ENCODE data around the gene PEAK3.

PEAK3 gene, protein sequence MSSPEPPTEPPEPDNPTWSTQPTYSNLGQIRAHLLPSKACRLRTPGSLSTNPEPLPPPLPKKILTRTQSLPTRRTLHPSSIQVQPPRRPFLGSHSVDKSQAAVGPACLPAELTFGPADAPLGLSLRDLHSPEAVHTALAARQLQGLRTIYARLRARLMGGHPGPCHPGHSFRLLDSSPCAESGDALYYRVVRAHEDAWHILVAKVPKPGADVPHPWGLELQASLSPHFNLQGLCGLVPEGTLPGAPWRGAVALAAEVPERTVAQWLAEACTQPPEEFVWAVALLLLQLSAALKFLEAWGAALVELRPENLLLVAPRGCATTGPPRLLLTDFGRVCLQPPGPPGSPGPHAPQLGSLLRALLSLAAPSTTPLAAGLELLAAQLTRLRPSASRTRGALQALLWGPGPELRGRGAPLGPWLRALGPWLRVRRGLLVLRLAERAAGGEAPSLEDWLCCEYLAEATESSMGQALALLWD

DNA sequence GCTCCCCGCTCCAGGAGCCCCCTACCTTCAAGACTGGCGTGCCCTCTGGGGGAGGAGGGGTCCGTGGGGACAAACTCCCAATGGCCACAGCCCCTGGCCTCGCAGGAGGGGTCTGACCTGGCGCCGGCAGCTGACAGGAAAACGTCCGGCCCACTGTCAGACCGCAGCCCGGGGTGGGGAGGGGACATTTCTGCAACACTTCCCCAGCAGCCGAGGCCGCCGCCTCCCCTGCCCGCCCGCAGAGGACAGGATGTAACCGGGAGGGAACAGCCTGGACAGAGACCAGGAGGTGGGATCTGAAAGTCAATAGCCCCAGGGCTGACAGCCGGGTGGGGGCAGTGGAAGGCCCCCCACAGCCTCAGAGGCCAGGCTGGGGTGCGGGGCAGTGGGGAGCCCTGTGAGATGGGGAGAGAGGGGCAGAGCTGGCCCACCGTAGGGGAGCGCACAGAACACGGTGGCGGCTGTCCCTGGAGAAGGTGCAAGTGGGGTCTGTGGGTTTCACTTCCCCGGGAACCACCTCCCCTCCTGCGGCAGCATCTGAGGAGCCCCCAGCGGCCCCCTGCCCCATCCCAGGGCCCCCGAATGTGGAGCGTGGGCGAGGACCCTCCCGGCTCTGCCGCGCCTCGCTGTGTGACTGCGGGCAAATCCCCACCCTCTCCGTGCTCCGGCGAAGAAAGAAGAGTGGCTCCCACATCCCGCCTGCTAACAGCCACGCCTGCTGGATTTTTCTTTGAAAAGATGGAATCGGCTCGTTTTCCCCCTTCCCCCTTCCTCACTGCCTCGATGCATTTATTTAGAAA lies at the start of gene PEAK3:
TSS of gene PEAK3 (minus strand) at position 114 of the 800 bp plus-strand sequence. CDS start 1,244 bp downstream, outside the sequence.
- peak; percentile 62 for DNase-seq

DNA sequence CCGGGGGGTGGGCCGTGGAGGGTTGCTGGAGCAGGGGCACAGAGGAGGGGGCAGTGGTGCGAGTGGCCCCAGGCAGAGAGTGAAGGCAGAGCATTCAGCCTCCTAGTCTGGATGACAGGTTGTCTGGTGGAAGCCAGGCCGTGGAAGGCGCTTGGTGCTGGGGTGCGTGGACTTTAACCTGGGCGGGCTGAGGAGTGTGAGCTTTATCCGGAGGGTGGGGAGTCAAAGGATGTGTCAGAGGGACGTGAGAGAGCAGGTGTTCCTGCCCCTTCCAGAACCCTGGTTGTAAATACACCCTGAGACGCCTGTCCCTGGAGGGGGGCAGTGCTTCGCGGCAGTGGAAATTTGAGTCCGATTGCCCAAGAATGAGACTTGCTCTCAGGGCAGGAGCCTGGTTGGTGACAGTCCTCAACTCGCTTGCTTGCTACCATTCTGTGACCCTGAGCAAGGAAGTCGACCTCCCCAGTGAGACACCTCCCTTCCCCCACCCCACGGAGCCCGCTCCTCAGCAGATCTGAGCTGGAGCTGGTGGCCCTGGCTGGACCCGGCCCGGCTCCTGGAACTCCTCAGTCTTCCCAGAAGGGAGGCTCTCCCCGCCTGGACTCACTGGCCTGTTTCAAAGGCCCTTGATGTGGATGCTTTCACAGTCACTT lies 48.8 kb upstream of the PEAK3 start:
- DNase-seq = no peak

DNA sequence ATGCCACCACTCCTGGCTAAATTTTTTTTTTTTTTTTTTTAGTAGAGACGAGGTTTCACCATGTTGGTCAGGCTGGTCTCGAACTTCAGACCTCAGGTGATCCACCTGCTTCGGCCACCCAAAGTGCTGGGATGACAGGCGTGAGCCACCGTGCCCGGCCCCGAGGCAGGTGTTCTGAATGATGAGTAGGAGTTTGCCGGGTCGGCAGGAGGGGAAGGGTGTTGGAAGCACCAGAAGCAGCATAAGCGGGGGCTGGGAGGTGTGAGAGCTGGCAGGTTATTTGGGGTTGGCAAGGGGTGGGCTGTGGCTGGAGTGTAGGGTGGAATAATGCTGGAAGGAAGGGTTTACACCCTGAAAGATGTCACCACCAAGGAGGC lies 48.3 kb upstream of the PEAK3 start:
- no peak for DNase-seq

DNA sequence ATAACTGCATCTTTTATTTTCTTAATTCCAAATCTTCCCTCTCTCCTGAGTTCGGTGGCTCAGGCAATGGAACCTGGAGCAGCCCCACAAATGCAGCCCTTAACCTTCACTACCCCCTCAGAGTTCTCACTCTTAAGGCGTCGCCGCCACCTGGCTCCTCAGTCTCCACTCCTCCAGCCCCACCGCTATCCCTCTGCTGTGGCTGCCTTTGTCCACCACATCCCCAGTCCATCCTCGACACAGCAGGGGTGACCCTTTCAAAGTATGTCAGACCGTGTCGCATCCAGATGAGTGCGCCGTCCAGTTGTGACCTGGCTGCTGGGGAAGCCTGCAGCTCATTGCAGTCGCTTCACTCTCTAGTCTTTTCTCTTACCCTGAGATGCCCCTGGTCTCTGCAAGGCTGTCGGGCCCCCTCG lies 47.5 kb upstream of the PEAK3 start:
- no peak for DNase-seq

- DNase-seq = no peak
Measured at GRCh38 chr19:2329149-2329478, 47.1 kb upstream of the PEAK3 start.

DNA sequence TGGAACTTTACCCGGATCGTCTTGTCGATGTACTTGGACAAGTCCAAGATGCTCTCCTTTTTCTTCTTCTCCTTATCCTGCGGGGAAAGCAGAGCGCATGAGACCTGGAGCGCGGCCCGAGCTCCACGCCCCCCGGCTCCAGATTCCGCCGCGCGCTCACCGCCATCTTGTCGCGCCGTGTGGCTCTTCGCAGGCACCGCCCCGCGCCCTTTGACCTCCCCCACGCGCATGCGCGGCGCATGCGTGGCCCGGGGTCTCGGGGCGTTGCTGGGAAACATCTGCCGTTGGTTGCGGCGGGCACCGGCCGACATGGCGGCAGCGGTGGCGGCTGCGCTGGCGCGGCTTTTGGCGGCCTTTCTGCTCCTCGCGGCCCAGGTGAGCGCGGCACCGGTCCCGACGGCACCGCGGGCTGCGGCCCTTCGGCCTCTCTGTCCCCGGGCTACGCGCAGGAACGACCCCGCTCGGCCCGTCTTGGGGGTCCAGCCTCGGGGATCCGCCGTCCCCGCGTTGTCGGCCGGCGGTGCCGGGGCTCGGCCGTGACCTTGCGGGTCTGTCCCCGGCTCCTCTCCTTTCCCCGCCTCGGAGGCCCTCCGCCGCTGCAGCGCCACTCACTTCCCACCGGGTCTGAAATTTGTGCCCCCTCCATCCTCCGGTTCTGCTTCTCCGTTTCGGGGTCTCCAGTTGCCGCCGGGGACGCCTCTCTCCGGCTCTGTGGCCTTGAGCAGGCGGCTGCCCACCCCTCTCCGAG lies 46.6 kb upstream of the PEAK3 start, which contains the start of the genes LSM7 and SPPL2B:
TSS of gene LSM7 (minus strand) at position 186 of the 748 bp plus-strand sequence. CDS start at position 166, 20 bp downstream.
TSS of gene SPPL2B (plus strand) at position 284 of the 748 bp plus-strand sequence. CDS start at position 310, 26 bp downstream.
- peak; percentile 88 for DNase-seq

DNA sequence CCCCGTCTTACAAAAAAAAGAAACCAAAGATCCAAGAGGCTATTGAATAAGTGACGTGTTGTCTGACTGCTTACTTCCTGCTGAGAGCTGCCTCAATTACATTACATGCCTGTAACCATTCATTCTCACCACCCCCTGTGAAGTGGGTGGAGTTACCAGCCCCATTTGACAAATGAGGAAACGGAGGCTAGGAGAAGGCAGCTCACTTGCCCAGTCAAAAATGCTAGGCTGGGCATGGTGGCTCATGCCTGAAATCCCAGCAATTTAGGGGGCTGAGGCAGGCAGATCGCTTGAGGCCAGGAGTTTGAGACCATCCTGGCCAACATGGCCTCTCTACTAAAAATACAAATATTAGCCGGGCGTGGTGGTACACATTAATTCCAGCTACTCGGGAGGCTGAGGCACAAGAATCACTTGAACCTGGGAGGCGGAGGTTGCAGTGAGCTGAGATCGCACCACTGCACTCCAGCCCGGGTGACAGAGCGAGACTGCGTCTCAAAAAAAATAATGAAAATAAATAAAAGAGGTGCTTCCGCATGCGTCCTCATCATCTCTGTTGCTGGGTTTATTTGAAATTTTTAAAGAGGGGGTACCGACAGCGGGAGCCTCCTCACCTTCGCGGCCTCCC lies 45.9 kb upstream of the PEAK3 start:
- DNase-seq = peak; percentile 92

GRCh38 chr19:2326699-2327360 lies 44.9 kb upstream of the PEAK3 start:
- no peak for DNase-seq

DNA sequence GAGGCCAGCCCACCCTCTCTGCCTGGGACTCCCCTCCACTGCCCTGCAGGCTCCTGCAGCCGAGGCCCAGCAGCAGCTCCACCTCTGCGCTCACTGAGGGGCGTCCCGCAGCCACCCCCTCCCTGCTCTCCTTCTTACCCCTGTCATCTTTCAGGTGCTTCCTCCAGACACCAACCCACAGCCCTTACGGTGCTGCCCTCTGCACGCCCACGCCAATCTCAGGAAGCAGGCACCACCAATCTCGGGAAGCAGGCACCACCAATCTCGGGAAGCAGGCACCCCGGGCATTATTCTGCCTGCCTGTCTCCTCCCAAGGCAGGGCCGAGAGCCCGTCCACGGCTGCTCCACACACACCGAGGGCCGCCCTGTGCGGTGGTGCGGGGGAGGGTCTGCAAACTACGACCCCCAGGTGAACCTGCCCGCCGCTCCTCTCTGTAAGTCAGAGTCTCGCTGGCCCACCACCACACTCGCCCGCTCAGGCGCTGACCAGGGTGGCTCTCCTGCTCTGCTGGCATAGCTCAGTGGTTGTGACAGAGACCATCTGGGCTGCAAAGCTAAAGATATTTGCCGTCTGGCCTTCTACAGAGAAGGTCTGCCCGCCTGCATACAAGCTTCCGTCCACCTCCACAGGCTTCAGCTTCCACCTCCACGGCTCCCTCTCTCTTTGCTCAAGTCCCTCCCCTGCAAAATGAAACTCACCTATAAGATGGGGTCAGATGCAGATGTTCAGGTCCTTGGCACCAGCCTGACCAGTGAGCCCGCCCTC lies 43.5 kb upstream of the PEAK3 start:
- no peak for DNase-seq

DNA sequence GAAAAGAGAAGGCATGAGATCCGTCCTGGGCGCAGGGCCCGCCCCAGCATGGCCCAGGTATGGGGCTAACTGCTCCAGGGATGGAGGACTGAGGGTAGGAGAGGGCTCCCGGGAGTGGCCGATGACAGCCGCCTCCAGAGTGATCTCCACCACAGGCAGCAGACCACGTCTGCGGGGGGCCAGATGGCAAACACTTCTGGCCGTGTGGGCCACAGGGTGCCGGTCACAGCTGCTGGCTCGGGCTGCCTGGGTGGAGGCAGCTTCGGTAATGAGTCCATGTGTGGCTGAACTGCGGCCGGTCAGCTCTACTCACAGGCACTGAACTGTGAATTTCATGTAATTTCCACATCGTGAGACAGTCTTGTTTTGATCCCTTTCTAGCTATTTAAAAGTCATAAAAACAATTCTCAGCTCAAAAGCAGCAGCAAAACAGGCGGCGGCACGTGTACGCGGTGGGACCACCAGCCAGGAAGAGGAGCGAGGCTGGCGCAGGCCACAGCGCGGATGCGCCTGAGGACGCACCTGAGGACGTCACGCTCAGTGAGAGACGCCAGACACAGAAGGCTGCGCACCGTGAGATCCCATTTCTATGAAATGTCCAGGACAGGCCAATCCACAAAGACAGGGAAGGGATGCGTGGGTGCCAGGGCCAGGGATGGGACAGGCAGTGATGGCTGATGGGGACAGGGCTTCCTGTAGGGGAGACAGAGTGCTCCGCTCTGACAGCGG lies 42.4 kb upstream of the PEAK3 start:
- DNase-seq = no peak

GRCh38 chr19:2323707-2324106 lies 41.7 kb upstream of the PEAK3 start:
- no peak for DNase-seq

GRCh38 chr19:2321565-2322283 lies 39.7 kb upstream of the PEAK3 start:
- DNase-seq = no peak

- no peak for DNase-seq
Measured at GRCh38 chr19:2320939-2321338, 39.0 kb upstream of the PEAK3 start.

GRCh38 chr19:2320049-2320448 lies 38.1 kb upstream of the PEAK3 start:
- no peak for DNase-seq

DNA sequence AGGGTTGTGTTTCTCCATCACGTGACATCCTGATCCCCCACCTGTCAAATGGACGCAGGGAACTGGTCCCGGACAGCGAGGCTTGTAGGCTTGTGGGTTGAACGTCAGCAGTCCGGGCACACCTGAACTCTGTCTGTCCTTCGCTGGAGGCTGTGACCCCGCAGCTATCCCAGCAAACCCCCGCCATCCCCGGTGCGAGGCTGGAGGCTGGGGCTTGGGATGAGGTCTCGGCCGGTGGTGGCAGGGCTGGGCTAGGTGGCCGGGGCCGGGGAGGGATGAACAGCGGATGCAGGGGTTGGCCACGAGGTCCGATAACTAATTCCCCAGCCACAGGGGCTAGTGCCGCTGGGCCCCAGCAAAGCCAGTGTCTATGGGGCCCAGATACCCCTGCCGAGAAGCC lies 37.6 kb upstream of the PEAK3 start:
- DNase-seq = no peak

DNA sequence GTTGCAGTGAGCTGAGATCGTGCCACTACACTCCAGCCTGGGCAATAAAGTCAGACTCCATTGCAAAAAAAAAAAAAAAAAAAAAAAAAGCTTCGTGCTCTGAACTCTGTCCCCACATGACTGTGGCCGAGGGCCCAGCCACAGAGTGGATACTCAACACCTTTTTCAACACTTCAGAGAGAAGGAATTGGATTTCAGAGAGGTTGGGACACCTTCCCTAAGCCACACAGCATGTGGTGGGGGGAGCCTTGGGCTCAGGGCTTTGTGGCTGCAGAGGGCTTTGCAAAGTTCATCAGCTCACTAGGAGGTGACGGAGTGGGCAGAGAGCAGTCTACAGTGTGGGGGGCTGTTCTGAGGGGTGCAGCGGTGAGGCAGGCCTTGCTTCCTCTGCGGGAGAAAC lies 36.9 kb upstream of the PEAK3 start:
- DNase-seq = no peak

GRCh38 chr19:2317756-2318155 lies 35.8 kb upstream of the PEAK3 start:
- DNase-seq = no peak

DNA sequence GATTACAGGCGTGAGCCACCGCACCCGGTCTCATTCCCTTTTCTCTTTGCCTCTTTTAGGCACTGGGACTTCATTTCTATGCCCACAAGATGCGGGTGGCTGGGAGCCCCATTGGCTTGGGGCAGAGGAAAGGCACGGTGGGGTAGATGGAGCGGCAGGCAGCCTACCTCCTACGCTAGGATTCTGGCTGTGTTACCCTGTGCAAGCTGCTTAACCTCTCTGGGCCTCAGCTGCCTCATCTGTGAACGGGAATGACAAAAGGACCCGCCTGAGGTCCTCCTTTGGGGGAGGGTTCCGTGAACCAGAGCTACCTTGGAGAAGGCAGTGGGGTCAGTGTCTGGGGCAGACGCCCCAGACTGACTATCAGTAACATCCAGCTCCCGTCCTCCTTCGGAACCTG lies 35.3 kb upstream of the PEAK3 start:
- no peak for DNase-seq

DNA sequence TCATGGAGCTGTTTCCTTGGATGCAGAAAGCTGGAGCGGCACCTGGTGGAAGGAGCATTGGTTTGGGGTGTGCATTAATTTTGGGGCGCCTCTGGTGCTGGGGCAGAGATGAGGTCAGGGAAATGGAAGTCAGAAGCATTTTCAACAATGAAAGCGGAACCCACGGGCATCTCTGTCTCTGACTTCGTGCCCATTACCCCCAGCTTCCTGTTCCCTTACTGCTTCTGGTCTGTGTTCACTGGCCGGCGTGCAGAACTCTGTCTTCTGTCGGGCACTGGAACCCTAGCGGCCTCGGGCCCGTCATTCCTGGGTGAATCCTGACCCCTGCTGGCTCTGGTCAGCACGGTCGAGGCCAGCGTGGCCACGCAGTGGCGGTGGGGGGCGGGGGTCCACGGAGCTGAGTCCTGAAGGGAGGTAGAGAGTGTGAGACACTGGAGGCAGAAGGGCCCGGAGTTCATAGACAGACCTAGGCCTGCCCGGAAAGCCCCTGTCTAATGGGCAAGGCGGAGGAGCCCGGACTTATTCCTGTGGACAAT lies 33.9 kb upstream of the PEAK3 start:
- peak; percentile 65 for DNase-seq

All from EL (cell line).